Limb (tissue), 2 donors: Measurements from ENCODE around the gene NDUFB8.

Source experiments
- DNase-seq, 2 donors: peaks; one replicate each; pipeline ENCODE4 v3.0.0-alpha.2; 2016; ENCODE audit errors: extremely low spot score in 2 of 2

NDUFB8 gene

DNA sequence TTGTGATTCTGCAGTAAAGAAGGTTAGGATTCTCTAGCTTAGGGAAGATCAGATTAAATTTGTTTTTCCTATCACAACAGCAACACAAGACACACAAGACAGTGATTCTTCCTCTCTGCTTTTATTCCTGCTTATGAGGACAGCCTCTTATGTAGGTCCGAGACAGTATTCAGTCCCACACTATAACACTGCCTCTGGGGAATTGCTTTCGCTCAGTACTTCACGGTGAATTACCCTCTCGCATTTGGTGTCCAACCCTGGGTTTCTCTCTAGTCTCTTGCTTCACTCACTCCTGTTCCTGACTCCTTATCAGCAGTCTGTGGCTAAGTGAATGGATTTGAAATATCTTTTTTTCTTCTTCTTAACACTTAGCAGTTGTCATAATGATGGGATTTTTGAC lies 7.8 kb upstream of the NDUFB8 start:
- no peak for DNase-seq

DNA sequence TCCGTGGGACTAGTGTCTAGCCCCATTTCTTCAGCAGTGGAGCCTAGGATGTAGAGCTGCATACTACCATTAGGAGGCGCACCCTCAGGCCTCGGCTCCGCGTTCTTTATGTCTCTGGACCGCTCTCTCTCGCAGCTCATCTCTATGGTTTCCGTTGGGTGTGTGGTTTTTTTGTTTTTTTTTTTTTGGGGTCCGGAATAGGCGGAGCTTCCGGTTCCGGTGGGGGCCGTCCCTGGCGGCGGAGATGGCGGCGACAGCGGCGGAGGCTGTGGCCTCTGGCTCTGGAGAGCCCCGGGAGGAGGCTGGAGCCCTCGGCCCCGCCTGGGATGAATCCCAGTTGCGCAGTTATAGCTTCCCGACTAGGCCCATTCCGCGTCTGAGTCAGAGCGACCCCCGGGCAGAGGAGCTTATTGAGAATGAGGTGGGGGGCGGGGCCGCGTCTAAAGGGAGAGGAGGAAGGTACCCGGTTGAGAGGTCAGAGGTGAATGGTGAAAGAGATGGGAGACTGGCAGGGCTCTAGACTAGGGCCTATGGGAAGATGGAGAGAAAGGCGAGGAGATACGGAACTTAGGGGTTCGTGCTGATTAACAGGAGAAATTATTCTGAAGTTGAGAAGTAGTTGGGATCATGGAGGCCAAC lies 6.2 kb upstream of the NDUFB8 start, which contains the start of gene HIF1AN:
TSS of gene HIF1AN (plus strand) at position 229 of the 639 bp plus-strand sequence. CDS start at position 245, 16 bp downstream.
- DNase-seq, result peak; percentile 88 to 95

DNA sequence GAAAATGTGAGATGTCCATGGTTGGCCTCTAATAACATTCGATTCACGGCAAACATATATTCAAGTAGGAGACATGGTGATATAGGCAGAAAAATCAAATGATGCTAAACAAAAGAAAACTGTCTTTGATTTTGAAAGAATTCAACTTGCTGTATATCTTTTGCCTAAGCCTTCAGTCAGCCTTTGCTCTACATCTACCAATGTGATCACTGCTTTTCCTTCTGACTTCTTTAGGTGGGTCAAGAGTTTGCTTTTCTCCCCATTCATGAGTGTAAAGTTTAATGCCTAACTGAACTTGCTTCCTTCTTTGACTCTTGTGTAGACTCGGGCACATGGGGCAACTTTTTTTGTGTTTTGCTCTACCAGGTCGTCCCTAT lies 5.7 kb upstream of the NDUFB8 start:
- no peak for DNase-seq

DNA sequence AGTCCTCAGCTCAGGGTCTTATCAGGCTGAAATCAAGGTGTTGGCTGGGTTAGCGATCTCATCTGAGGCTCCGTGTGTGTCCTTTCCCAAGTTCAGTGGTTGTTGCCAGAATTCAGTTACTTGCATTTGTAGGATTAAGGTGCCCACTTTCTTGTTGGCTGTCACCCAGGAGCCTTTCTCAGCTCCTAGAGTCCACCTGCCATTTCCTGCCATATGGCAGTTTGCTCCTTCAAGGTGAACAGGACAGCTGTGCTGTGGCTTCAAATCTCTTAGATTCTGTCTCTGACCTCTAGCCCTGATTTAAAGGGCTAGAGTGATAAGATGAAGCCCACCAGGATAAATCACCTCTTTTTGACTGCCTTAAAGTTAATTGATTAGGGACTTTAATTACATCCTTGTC lies 5.1 kb upstream of the NDUFB8 start:
- no peak for DNase-seq

DNA sequence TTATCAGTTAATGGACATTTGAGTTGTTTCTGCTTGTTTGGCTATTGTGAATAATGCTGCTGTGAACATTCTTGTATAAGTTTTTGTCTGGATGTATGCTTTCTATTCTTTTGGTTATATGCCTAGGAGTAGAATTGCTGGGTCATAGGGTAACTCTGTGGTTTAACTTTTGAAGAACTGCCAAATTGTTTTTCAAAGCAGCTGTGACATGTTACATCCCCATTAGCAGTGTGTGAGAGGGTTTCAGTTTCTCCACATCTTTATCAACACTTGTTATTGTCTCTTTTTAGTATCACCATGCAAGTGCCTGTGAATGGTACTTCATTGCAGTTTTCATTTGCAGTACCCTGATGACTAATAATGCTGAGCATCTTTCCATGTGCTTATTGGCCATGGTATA lies 2.1 kb upstream of the NDUFB8 start:
- DNase-seq, result no peak

DNA sequence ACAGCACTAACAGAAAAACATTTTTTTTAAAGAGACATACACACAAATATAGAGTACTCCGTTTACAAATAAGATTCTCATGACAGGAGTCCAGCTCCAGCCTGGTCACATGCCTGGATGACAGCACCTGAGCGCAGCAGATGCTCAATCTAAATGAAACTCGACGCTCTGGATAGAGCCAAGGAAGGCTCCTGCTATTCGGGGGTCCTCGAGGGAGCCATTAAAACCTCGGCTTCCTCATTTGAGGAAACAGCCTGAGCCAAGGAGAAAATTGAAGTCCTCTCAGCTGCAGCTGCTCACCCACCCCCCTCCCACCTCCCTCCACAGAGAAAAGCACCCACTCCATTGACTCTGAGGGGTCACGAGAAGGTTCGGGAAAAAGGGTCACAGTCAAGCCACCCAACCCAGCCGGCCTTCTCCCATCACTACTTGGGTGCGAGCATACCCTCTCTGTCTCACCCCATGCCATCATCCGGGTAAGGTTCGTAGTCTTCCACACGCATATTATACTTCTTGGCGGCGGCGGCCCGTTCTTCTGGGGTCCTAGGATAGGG lies 673 bp downstream of the NDUFB8 start:
- DNase-seq, result peak; percentile 33 to 70

DNA sequence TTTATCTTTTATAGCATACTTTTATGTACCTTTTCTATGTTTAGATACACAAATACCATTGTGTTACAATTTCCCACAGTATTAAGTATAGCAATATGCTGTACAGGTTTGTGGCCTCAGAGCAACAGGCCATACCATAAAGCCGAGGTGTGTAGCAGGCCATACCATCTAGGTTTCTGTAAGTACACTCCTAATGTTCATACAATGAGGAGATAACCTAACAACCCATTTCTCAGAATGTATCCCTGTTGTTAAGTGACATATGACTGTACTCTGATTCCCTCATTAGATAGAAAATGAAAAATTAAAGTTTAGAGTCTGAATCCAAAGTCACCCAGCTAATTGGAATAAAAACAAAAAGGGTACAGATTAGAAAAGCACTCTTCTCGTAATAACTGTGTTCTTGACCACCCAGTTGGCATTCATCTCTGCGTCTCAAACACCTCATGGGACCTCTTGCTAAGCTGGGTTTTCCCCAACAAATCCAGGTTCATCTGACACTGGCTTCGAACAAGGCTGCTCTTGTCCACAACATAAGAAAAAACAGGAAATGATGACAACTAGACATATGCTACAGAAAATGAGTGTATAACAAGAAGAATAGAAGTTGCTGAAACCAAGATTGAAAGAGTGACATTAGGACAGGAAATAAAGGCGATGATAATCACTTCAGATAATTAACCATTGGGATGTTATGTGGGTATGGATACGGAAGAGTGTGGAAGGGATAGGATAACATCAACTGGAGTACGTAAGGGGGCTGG lies 1.4 kb downstream of the NDUFB8 start:
- DNase-seq, result no peak

DNA sequence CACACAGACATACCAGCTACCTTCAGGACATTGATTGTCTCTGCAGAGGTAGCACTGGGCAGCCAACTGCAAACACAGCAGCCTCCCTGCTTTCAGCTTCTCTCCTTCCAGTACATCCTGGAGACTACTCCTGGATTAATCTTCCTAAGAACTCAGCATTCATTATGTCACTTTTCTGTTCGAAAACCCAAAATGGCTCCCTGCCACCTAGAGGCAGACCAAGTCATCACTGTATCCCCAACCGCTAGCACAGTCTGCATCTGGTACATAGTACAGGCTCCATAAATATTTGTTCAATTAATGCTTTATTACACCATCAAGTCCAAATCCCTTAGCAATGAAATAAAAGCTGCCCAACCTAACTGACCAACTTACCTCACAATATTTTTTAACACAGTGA lies 5.0 kb downstream of the NDUFB8 start:
- DNase-seq, result no peak

DNA sequence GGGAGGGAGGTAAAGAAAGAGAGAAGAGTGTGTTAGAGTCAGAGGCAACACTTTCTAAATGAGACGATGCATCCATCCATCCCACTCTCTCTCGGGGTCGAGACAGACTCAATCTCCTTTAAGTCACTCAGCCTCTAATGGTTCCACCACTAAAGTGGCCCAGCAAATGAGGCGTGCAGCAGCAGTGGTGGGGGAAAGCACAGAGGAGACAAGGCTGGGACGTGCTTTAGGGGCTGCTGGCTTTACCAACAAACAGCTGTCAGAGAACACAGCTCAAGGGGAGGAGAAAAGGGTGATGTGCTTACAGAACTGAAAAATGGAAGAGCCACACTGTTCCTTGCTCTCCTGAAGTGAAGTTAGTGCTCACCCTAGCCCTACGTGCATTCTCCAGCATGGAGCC lies 5.5 kb downstream of the NDUFB8 start:
- no peak for DNase-seq

DNA sequence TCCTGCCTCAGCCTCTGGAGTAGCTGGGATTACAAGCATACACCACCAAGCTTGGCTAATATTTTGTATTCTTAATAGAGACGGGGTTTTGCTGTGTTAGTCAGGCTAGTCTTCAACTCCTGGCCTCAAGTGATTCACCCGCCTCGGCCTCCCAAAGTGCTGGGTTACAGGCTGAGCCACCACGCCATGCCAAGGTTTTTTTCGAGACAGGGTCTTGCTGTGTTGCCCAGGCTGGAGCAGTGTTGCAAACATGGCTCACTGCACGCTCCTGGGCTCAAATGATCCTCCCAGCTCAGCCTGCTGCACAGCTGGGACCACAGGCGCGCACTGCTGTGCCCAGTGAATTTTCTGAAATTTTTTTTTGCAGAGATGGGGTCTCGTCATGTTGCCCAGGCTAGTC lies 6.7 kb downstream of the NDUFB8 start:
- DNase-seq, result no peak

DNA sequence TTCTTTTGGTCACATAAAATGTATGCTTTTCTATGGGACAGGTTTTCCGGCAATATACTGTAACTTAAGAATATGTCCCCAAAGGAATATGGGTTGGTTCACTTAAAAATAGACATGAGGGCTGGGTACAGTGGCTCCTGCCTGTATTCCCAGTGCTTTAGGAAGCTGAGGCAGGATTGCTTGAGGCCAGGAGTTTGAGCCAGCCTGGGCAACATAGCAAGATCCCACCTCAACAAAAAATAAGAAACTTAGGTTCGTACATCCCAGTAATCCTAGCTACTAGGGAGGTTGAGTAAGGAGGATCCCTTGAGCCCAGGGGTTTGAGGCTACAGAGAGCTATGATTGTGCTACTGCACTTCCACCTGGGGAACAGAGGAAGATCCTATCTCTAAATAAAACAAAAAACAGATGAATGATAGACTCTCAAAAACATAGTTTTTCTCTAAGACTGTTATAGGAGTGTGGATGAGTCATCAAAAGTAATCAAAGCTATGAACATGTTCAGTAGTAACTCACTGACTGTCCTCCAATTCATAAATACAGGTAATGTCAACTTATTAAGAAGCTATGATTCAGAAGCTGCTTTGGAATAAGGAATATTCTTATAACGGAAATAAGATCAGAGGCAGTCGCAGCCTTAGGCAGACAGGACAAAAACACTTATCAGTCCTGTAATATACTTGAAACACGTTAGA lies 7.4 kb downstream of the NDUFB8 start:
- DNase-seq, result no peak

DNA sequence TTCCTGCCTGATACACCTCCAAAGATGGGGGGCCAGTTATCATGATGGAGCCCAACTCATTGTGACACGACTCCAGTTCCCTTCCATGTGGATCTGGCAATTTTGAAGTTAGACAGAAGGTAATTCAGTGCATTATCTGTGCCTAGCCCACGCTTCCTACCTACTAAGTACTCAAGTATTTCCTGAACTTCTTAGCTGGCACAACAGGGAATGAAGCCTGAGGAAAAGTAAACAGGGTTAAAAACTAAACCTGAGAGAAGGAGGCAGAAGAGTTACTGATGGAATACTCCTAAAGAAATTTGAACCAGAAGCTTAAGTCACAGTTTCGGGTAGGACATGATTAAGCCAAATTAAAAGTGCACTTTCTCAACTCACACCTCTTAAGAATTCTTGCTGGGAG lies 8.9 kb downstream of the NDUFB8 start:
- DNase-seq, result no peak

DNA sequence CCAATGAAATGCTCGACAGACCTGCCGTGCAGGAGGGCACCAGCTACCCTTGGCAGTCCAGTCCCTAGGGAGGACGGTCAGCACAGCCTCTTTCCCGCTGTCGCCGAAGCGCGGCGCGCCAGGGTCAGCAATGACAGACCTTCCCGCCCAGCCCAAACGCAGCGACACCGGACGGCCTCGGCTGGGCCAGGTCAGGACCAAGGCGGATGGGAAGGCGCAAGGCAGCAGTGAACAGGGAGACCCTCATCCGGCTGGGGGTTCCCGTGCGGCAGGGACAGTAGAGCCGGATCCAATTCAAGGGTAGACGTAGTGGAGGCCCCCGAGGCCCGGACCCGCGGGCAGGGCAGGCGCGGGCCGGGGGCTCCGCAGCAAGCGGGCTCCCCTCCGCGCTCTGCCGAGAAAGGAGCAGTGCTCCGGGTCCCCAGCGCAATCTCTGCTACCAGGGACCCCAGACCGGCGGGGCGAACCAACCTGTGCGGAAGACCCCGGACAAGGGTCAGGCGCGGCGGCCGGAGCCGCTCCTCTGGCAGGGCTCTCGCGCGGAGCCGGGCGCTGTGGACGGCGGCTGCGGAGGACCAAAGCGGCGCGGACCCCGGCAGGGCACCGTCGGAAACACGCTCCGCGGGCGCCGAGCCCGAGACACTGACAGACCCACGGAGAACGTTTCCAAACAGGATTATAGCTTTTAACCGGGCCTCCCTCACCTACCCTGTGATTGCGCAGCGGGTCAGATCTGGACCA lies 10.2 kb downstream of the NDUFB8 start, which contains the start of gene SEC31B:
TSS of gene SEC31B (minus strand) at position 551 of the 741 bp plus-strand sequence. CDS start 2,909 bp downstream, outside the sequence.
- peak in 1 of 2 donors; percentile 61 for DNase-seq

DNA sequence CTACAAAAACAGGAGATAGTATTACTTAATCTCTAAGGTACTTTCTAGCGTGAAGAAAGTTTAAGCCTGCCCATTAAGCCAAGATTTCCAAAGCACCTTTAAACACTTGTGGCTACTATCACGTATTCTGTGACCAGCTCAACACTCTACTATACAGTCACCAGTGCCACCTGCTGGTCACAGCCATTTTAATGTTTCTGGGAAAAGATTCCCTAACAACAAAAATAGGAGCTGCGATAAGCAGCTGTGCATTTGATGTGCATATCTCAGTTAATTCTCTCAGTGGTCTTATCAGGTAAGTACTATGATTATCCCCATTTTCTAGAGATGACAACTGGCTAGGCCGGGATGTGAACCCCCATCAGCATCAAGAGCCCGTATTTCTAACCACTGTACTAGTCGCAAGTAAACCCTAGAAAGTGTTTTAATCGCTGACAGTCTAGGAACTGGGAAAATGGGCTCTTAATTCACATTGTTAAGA lies 10.9 kb downstream of the NDUFB8 start:
- DNase-seq, result peak; percentile 56 to 76

DNA sequence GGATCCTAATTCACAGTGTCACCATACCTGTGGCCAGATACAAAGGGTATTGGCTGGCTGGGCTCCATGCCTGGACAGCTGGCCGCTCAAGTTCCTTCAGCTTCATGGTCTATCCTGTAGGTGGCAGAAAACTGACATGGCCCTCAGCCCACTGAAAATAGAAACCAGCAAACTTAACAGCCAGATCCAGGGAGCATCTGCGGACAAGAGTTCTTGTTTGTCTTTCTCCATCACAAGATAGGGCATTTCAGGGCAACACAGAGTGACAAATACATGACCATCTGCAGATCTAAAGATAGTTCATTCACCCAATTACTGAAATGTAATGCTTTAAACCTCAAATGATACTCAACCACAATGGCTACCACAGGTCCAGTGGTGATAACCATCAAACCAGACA lies 12.8 kb downstream of the NDUFB8 start:
- DNase-seq, result no peak

DNA sequence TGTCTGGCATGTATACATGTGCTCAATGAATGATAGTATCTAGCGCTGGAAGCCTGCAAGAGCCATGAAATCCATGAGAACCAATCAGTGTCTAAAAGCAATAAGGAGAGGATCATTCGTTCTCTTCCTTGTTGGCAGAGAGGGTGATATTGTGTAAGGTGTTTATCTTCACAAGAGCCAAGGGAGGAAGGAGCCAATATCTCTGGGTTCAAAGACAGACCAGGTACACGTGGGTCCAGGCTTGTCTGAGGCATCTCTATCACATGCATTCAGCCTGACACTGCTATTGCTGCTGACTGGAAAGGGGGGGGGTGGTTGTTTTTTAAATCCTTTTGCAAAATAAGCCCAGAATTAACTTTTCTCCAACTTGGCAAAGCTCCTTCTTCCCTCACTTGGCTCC lies 14.1 kb downstream of the NDUFB8 start:
- no peak for DNase-seq

DNA sequence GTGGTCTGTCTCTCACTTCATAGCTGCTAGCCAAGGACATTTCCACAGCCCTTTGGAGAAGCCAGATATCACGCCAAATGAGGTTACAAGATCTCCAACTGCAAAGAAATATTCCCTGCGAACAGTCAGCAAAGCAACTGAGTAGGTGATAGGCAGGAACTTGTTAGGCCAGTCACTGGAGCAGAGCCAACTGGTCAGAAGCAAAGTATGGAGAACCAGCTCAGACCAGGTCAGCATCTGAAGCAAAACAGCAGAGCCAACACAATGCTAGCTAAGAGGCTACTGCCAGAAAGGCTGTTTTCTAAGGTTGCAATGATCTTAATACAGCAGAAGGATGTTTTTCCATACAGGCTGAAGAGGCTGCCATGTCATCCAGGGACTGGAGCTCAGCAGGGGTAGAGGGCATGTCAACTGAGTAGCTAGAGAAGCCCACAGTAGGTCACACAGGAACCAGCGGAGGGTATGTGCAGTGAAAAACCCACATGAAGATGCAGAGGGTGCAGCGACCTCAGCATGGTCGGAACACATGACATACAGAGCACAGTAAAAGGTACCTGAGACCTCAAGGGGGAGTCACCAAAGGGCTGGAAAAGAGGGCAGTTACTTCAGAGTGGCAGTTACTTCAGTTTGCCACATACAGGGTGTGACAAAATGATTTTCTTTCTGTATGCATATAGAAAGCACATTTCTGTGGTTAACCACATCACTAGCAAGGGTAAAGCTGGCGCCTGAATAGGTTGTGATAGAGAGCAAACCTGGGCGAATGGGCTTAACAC lies 18.9 kb downstream of the NDUFB8 start:
- no peak for DNase-seq

DNA sequence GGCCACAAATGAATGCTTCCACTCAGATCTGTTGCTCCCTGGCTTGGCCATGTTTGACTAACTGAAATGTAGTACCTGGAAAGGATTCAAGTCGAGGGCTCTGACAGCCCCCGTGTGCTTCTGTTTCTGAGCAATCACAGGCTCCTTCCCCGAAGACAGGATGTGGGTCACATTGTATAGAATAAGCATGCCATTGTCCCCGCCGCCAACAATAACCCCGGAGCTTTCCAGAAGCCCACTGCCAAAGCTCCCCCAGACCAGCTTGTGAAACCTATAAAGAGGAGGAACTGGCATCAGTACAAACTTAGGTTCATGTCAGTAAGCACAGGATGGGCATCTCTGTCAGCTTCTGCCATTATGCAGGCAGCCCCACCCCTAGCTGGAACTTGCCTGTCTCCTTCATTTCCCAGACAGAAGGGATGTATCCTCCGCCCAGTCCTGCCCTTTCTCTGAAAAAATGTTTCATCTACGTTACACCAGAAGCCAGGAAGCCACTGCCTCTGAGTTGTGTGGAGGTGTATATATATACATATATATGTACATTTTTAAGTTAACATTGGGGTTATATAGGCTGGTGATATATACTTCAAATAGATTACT lies 20.3 kb downstream of the NDUFB8 start:
- no peak for DNase-seq

DNA sequence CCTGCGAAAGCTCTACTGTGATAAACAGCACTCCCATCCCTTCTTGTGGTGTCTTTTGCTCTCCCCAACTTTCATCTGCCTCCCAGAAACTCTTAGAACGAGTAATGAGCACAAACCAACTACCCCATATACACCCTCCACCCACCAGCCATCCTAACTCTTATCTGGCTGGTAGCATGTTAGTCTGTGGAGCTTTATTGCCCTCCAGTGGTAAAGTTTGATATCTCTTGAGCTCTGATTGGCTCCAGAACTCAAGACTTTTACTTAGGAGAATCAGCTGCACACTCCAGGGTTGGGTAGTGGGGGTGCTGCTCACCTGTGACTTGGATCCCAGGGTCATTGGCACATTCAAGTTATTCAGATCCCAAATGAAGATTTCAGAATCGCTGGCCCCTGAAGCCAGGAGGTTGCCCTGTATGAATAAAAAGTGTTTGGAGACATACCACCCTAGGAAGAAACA lies 20.9 kb downstream of the NDUFB8 start:
- no peak for DNase-seq

DNA sequence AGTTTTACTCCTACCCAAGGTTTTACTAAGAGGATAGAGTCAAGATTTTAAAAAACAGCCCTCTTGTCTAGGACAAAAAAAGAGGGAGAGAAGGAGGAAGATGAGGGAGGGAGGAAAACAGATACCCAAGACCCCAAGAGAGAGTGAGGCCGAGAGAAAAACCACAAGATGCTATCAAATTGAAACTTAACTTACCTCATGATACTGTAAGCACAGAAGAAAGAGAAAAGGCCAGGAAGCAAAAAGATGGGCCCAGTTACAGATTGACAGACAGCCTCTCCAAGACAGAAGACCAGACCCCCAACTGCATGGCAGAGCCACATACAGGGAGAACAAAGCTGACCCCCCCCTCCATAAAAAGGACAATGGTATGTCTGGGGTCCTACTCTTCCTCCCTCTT lies 21.4 kb downstream of the NDUFB8 start:
- no peak for DNase-seq
